Left lobe of liver (tissue), 1 donor: ENCODE data around the gene SLC26A8. TPM values are rescaled to one million over a fixed set of nuclear protein-coding genes. Genes with fewer than 3 reads are reported as not detected.

Experiments used
- total RNA-seq: library from RNA; stranded (reverse); gene quantifications from one replicate; pipeline ENCODE4 v1.2.1, GENCODE V29; 2021
- donor health status: DM: no; HTN: yes; CAD: no.

SLC26A8 gene
- total RNA-seq, 1 donor from 2014 or later: 0.30 TPM

Other genes with a start within 250 kb of the SLC26A8 start
- gene CLPSL2, start 248.0 kb downstream of the SLC26A8 start, total RNA-seq: not detected
- gene CLPSL1, start 243.6 kb downstream of the SLC26A8 start, total RNA-seq: not detected
- 6.6 TPM for gene CLPS, start 227.3 kb downstream of the SLC26A8 start, total RNA-seq
- not detected for gene LHFPL5, start 219.3 kb downstream of the SLC26A8 start, total RNA-seq
- gene SRPK1, start 103.5 kb downstream of the SLC26A8 start, total RNA-seq: 22.9 TPM
- gene MAPK14, start 3.2 kb upstream of the SLC26A8 start, total RNA-seq: 40.8 TPM
- gene MAPK13, start 105.9 kb upstream of the SLC26A8 start, total RNA-seq: 1.9 TPM
- gene BRPF3, start 172.1 kb upstream of the SLC26A8 start, total RNA-seq: 18.4 TPM
- gene PNPLA1, start 245.4 kb upstream of the SLC26A8 start, total RNA-seq: not detected